ENCODE data around the gene DBF4B.

GRCh38 chr17:44775136-44775837 is 66.8 kb downstream of the DBF4B start:
- TF ChIP-seq CTCF (IDR thresholded peaks at IDR 0.05): peak in 1 of 6 experiments; percentile 45
- peak in 1 of 2 donors; percentile 29 for TF ChIP-seq POLR2A (IDR thresholded peaks at IDR 0.05)
